GM18858 (cell line): Measurements from ENCODE around the gene SLC5A8.

Experiments used
- ATAC-seq: cut with Tn5 transposase; IDR thresholded peaks from one replicate; pipeline ENCODE4 v1.9.1; 2021; ENCODE audit not compliant: unreplicated experiment

SLC5A8 gene, protein sequence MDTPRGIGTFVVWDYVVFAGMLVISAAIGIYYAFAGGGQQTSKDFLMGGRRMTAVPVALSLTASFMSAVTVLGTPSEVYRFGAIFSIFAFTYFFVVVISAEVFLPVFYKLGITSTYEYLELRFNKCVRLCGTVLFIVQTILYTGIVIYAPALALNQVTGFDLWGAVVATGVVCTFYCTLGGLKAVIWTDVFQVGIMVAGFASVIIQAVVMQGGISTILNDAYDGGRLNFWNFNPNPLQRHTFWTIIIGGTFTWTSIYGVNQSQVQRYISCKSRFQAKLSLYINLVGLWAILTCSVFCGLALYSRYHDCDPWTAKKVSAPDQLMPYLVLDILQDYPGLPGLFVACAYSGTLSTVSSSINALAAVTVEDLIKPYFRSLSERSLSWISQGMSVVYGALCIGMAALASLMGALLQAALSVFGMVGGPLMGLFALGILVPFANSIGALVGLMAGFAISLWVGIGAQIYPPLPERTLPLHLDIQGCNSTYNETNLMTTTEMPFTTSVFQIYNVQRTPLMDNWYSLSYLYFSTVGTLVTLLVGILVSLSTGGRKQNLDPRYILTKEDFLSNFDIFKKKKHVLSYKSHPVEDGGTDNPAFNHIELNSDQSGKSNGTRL

GRCh38 chr12:101209319-101210302 is at the start of gene SLC5A8:
TSS of gene SLC5A8 (minus strand) at chr12:101210238. CDS start at chr12:101209848, 390 bp downstream.
- ATAC-seq = no peak

DNA sequence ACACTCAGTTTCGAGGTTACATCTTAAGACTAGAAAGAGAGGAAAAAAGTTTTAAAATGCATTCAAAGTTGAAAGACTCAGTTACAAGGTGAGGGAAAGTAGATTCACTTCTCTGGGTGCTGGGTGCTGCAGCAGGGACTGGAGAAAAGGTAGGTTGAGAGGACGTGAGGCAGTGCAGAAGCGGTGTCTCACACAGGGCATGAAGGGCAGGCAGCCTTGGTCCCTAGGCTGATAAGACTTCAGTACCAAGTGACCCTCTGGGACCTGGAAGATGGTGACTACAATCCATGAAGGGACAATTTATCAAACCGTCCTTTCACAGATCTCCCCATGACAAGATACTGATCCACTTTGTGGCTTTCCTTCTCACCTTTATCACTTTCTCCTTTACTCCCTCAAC is 47.3 kb upstream of the SLC5A8 start:
- ATAC-seq = no peak

DNA sequence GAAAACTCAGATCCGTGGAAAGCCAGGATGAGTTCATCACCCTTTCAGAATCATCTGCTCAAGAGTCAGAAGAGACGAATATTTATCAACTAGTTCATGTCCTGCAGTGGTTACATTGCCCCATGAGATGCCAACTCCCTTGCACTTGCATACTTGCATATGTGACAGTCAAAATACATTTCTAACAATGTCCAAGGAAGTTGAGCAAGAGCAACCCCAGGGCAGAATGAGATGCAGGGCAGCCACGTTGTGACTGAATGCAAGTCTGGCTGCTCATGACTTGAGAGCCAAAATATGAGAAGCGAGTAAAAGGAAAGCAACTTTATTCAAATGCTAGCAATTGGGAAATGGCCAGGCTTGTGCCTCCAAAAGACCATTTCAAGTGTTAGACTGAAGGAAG is 46.2 kb upstream of the SLC5A8 start:
- no peak for ATAC-seq

- ATAC-seq = no peak
Measured at GRCh38 chr12:101243616-101244015, 33.6 kb upstream of the SLC5A8 start.

DNA sequence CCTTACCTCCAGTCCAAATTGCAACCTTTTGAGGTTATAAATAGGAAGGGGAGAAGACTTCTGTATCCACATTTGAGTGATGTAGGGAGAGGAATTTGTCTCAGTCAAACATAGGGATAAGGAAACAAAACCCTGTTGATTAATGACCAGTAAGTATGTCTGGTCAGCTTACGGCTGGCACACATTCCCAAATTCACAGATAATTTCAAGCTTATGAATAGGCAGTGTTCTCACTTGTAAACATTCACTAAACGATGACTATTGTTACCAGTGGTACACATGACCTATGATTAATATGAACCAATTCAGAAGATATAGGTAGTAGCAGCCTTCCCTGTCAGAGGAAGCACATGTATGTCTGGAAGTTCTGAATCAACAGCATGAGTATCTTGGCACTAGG is 33.0 kb upstream of the SLC5A8 start:
- no peak for ATAC-seq

DNA sequence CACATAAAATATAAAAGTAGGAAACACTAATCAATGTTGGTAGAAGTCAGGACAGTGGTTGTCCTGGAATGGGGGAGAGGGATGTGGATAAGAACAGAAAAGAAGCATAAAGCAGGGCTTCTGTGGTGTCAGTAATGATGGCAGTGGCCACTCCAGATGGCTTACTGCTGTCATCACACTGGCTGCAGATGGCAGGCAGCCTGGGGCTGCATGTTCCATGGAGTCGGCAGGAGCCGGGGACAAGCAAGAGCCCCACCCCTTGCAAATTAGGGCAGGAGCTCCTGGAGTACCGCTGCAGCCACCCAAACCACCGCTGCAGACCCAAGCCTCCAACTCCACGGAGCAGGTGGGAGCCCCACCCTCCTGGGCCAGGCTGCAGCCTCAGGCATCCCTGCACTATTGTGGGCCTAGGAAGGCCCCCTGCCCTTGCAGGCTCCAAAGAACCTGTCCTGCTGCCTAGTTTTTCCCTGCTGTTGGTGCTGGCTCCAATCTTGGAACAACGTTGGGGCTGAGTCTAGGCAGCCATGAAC is 28.8 kb upstream of the SLC5A8 start:
- no peak for ATAC-seq

DNA sequence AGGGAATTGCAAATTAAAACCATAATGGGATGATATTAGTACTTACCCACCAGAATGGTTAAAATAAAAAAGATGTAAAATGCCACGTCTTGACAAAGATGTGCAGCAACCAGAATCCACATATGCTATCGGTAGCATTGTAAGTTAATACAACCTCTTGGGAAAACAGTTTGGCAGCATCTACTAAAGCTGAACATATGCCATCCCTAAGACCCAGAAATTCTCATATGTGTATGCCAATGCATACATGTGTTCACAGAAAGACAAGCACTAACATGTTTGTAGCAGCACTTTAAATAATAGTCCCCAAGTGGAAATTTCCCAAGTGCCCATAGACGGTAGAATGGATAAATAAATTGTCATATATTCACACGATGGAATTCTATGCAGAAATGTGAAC is 28.3 kb upstream of the SLC5A8 start:
- ATAC-seq = no peak

- ATAC-seq = no peak
Measured at GRCh38 chr12:101235686-101236085, 25.6 kb upstream of the SLC5A8 start.

DNA sequence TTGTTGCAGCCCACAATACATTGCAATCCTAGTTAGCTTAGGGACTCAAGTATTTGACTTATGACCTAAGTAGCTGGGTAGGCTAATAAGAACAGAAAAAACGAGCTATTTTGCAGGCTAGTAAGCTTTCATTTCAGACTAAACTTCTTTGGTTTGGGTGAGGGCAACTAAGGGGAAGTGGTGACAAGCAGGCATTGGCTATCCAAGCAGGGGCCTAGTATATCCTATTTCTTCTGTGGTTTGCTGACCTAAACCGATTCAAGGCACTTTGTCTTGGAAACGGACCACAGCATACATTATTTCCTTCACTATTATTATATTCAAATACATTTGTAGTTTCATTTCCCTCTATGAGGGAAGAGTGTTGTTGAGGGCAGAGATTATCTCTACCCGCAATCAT is 21.6 kb upstream of the SLC5A8 start:
- no peak for ATAC-seq

DNA sequence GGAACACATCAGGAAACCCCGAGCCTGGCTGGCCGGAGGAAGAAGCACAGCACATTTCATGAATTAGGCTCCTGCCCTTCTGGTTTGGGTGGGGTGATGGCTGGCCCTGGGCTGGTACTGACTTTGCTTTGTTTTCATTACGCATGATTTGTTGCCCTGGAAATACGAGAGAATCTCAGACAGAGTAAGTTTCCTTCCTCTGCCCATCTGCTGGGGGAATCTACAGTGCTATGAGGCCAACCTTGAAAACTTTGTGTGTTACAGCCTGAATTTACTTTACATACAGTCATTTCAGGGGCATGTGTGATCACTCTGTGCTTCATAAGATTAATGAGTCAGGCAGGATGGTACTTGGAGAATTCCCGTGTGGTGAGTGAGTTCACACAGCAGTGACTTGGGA is 20.5 kb upstream of the SLC5A8 start:
- ATAC-seq = no peak

DNA sequence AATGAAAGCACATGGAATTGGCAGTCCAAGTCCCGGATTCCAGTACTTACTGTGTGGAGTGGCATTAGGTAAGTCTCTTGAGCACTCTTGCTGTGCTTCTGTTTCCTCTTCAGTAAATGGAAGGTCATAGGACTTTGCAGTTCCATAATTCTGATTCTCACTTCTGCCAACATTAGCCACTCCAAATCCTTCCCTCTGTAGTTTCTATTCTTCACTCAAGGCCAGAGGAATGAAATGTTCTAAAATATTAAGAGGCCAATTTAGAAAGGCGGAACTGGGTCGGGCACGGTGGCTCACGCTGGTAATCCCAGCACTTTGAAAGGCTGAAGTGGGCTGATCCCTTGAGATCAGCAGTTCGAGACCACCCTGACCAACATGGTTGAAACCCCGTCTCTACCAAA is 19.8 kb upstream of the SLC5A8 start:
- ATAC-seq = no peak

DNA sequence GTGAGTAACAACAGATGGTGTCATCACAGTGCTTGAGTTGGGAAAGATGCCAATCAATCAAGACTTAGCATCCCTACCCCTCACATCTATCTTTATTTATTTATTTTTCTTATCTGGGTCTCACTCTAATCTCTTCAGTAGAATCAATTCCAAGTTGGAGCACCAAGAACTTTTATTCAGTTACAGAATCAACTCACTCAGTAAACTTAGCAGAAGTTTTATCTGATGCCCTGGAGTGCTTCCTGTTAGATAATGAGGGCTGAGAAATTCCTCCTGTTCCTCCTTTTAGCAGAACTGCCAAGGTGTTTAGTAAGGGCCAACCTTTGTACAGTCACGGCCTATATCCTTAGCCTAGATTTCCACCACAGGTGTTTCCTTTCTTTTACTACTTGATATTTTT is 11.3 kb upstream of the SLC5A8 start:
- no peak for ATAC-seq

DNA sequence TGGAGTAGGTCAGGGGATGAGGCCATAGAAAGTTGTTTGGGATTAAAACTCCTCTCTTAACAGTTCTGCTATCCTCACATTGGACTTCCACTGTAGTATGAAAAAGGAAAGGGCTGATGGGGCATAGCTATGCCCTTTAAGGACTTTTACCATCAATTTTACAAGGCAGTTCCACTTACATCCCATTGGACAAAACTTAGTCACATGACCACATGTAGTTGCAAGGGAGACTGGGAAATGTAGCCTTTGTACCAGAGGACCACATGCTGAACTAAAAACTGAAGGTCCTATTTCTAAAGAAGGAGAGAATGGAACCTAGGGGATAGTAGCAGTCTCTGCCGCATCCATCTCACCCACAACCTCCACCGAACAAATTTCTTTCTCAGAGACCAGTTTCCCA is 6.8 kb upstream of the SLC5A8 start:
- ATAC-seq = no peak

- no peak for ATAC-seq
Measured at GRCh38 chr12:101207086-101207780, 2.8 kb downstream of the SLC5A8 start.

DNA sequence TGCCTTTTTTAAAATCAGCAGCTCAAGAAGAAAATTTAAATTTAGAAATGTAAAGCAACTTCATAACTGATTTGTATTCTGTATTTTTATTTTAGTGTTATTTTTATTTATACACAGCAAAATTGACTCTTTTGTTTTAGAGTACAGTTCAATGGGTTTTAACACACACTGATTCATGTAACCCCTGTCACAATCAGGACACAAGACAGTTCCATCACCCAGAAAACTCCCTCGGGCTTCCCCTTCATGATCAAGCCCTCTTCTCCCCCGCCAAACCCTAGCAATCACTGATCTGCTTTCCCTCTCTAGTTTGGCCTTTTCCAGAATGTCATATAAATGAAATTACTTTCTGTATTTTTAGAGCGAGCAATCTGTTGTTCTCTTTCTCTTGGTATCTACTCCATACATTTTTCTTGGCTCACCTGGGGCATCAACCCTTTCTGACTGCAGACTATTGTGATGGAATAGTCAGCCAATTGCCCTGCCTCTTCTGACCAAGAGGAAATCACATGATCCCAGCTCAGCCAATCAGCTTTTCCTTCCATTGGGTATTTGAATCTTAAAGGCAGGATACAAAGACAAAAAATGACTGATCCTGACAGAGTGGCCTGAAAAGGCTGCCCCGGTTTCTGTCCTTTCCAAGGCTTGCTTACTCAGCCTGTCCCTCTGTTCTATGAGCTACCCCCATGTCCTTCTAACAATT is 5.3 kb downstream of the SLC5A8 start:
- no peak for ATAC-seq

DNA sequence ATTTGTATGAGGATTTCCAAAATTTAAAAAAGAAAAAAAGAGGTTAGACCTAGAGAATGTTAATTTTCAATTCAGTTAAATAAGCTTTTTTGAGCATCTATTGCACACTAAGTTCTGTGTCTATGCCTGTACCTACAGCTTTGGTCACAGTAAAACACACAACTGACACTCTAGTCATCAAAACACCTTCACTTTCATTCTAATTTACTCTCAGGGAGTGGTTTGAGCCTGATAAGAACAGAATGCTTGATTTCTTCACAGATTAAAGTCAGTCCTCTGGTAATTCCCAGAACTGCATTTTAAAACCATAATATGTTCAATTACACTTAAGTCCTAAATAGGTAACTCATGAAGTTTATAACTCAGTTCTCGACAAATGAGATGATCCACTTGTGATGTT is 9.2 kb downstream of the SLC5A8 start:
- no peak for ATAC-seq

GRCh38 chr12:101200145-101200544 is 9.9 kb downstream of the SLC5A8 start:
- ATAC-seq = no peak

- no peak for ATAC-seq
Measured at GRCh38 chr12:101186291-101186690, 23.7 kb downstream of the SLC5A8 start.

DNA sequence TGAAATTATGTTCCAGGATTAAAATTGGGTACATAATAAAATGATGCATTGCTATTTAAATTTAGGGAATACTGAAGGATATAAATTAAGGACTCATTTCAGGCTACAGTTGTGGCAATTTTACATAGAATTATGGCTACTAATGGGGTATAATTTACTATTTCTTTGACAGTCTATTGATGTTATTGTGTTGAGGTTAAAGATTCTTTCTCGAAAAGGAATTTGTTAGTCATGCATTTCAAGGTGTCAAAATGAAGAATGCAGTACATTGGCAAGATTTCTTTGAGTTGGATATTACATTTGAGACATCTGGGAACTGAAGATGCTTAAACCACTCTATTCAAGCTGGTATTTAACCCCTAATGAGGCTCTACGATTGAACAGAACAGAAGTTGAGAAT is 28.3 kb downstream of the SLC5A8 start:
- ATAC-seq = no peak

GRCh38 chr12:101174541-101174940 is 35.5 kb downstream of the SLC5A8 start:
- ATAC-seq = no peak
